GM06990 (cell line): Measurements from ENCODE around the gene STRA6.

ENCODE experiments used
- DNase-seq: peaks from one replicate; pipeline ENCODE4 v3.0.0-alpha.2; 2011; ENCODE audit not compliant: insufficient read length; ENCODE audit errors: extremely low read depth
- H3K27me3 ChIP-seq: replicated peaks from 2 replicates; pipeline ENCODE4 v1.6.0; 2011; ENCODE audit warnings: low read length; ENCODE audit not compliant: control insufficient read depth, insufficient read depth
- H3K36me3 ChIP-seq: 2 replicates; pipeline ENCODE4 v1.5.1; 2011; ENCODE audit warnings: low read length; ENCODE audit not compliant: control insufficient read depth, insufficient read depth
- H3K4me3 ChIP-seq: replicated peaks from 2 replicates; pipeline ENCODE4 v1.5.1; 2011; ENCODE audit warnings: low read depth, mild to moderate bottlenecking, control low read depth, low read length
- TF ChIP-seq, protein P1 (sequence below): IDR thresholded peaks from 2 replicates; pipeline ENCODE4 v1.5.1; 2011; ENCODE audit warnings: low read length, control low read depth, mild to moderate bottlenecking, inconsistent platforms; ENCODE audit not compliant: insufficient read depth, poor library complexity, severe bottlenecking

STRA6 gene

DNA sequence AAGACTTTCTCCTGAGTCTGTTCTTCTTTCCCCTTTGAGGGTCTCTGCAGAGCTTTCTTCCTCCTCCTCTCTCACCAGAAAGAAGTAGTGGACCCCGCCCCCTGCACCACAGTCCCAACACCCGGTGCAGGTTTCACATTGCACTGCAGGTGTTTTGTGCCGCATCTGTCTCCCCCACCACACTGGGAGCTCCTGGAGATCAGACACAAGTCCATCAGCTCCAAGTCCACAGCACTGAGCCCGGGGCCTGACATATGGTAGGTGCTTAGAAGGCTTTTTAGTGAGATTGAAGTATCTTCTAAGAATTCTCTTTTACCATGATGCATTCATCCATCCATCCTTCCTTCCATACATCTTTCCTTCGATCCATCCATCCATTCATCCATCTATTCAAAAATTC, 9.8 kb downstream of the STRA6 start:
- no peaks in the 10 kb centered on the region for H3K27me3 ChIP-seq
- no peaks in the 10 kb centered on the region; the same call in 1 of the 2 replicates for H3K36me3 ChIP-seq
- TF ChIP-seq, protein P1, sequence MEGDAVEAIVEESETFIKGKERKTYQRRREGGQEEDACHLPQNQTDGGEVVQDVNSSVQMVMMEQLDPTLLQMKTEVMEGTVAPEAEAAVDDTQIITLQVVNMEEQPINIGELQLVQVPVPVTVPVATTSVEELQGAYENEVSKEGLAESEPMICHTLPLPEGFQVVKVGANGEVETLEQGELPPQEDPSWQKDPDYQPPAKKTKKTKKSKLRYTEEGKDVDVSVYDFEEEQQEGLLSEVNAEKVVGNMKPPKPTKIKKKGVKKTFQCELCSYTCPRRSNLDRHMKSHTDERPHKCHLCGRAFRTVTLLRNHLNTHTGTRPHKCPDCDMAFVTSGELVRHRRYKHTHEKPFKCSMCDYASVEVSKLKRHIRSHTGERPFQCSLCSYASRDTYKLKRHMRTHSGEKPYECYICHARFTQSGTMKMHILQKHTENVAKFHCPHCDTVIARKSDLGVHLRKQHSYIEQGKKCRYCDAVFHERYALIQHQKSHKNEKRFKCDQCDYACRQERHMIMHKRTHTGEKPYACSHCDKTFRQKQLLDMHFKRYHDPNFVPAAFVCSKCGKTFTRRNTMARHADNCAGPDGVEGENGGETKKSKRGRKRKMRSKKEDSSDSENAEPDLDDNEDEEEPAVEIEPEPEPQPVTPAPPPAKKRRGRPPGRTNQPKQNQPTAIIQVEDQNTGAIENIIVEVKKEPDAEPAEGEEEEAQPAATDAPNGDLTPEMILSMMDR, result no peak
- no peak overlapping the region for H3K4me3 ChIP-seq
- no peak for DNase-seq

- no peak overlapping the region for H3K4me3 ChIP-seq
- no peaks in the 10 kb centered on the region for H3K36me3 ChIP-seq
- no peaks in the 10 kb centered on the region for H3K27me3 ChIP-seq
- DNase-seq, result no peak
- TF ChIP-seq, protein P1, result no peak
Measured at GRCh38 chr15:74191798-74192197, 10.8 kb downstream of the STRA6 start.

GRCh38 chr15:74188216-74188615, 14.4 kb downstream of the STRA6 start:
- no peak for DNase-seq
- Histone ChIP-seq H3K36me3 (no peaks in the 10 kb centered on the region), H3K27me3 (no peaks in the 10 kb centered on the region), H3K4me3 (no peak overlapping the region)
- TF ChIP-seq, protein P1, result no peak

- H3K4me3 ChIP-seq, result no peak overlapping the region
- H3K36me3 ChIP-seq, result no peaks in the 10 kb centered on the region
- H3K27me3 ChIP-seq, result no peaks in the 10 kb centered on the region
- TF ChIP-seq, protein P1, result no peak
- DNase-seq, result no peak
Measured at GRCh38 chr15:74185710-74186348, 16.8 kb downstream of the STRA6 start.

DNA sequence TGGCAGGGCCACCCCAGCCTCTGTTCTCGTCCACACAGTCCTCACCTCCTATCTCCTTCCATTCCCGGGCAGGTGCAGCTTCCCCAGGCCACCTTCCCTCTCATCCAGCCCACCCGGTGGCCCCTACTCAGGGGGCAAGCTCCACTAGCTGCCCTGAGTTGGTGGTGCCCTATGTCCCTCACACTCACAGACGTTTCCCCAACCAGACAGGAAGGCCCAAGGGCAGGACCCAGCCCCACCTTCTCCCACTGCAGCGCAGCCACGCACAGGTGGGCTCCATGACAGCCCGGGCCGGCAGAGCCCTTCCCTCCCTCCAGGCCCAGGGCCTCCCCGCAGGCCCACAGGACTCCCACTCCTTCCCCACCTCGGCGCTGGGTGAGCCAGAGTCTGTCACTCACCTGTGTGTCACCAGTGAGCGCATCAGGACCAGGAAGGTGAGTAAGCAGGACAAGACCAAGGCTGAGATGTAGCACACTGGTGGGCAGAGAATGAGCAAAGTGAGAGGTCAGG, 17.9 kb downstream of the STRA6 start:
- H3K27me3 ChIP-seq, result no peaks in the 10 kb centered on the region
- no peak for DNase-seq
- no peak overlapping the region for H3K4me3 ChIP-seq
- TF ChIP-seq, protein P1, result no peak
- no peaks in the 10 kb centered on the region for H3K36me3 ChIP-seq
